ENCODE results near the gene CWC15. TPM values are rescaled to one million over a fixed set of nuclear protein-coding genes. Genes with fewer than 3 reads are reported as not detected.
A peak's percentile ranks its signal among the peaks of the same experiment; 100 is the strongest.

CWC15 gene
- total and polyA plus RNA-seq, 2 of the 13 experiments (the other 11 are each of a cell fraction or from before 2014, with no cell fraction given): 27.6 to 61.2 TPM

DNA sequence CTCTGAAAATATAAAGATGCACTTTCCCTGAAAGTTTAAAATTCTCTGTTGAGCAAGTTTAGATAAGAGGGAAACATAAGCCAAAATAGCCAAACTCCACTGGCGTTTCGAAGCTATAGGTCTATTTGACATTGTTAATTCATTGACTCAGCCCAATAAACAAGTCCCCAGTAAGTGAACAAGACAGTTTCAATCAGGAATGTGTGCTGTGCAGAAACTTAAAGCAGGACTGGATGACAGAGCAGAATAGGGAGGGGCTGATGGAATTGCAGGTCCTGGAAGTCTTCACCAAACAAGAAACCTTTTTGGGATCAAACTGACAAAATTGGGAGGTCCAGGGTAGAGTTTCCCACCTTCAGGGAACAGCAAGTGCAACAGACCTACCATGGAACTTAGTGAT, 42.8 kb upstream of the CWC15 start (continued):
- TF ChIP-seq HES4 (CRISPR knock-in tag; IDR thresholded peaks at IDR 0.05; ENCODE audit: borderline replicate concordance): no peak

DNA sequence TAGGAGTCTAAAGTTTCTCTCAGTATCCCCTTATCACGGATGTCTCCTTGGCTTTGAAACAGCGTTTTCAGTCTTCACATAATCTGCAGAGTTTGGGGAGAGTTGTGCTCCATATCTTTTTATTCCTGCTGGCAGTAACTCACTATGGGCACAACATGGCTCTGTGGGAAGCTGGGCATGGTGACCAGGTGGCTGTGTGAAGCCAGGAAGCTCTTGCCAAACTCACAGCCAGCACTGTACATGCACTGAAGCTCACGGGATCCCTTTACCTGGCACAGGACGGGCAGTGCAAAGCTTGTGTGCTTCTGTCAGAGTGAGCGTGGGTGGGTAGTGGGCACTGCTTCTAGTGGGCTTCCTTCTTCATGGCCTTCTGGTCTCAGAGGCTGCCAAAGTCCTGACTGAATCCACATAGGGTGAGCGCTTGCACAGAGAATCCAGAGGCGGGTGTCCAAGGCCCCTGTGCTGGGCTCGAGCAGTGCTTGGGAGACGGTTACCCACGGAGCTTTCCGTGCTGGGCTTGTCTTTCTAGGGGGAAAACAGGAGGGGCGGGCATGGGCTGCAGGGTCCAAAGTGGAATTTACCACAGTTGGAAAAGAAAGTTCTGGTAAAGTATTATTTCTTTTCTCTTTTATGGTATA, 40.9 kb upstream of the CWC15 start:
- no peaks in the 10 kb centered on the region for H4K20me1 ChIP-seq (ENCODE audit: insufficient read depth, low read length)
- no peaks in the 10 kb centered on the region for H3K4me1 ChIP-seq (ENCODE audit: insufficient read depth, low read length)
- no peak overlapping the region for H3K27ac ChIP-seq (ENCODE audit: extremely low read length, insufficient read depth, low read length)
- in situ Hi-C loops (cut with HindIII; ENCODE audit: extremely low pct_ligation_motif_present, low pct_unique_long_range_greater_than_20kb) (no loop called here), intact Hi-C loops (cut with micrococcal nuclease; ENCODE audit: unreplicated experiment) (no loop called here)
- H3K36me3 ChIP-seq (replicated peaks in 1 of 2; ENCODE audit: control insufficient read depth in 1 of 2, insufficient read depth in 2 of 2, low read length in 2 of 2): no peaks in the 10 kb centered on the region
- peak; percentile 59; the same call in 2 of the 3 replicates for ATAC-seq
- peaks cover 3 to 11% of the 10 kb centered on the region in 2 experiments; a peak in 2 of 5 replicates for H3K27me3 ChIP-seq (ENCODE audit: control insufficient read depth in 1 of 2, insufficient read depth in 2 of 2, low read length in 2 of 2)
- no peak for DNase-seq (ENCODE audit: low spot score)
- no peak overlapping the region for H2AFZ ChIP-seq (ENCODE audit: low read length)
- no peak overlapping the region for H3K4me2 ChIP-seq (ENCODE audit: low read depth, low read length)
- H3K9ac ChIP-seq (ENCODE audit: insufficient read depth, low read depth, low read length): no peak overlapping the region
- TF ChIP-seq HIVEP1 (CRISPR knock-in tag; IDR thresholded peaks at IDR 0.05) (no peak), KDM3A (CRISPR knock-in tag; IDR thresholded peaks at IDR 0.05; ENCODE audit: low read depth) (no peak), MTF1 (CRISPR knock-in tag; IDR thresholded peaks at IDR 0.05) (no peak), TBP (CRISPR knock-in tag; IDR thresholded peaks at IDR 0.05) (no peak), HDAC1 (CRISPR knock-in tag; IDR thresholded peaks at IDR 0.05) (no peak), KMT2B (CRISPR knock-in tag; IDR thresholded peaks at IDR 0.05) (no peak), PAF1 (CRISPR knock-in tag; IDR thresholded peaks at IDR 0.05) (no peak), FOXC1 (CRISPR knock-in tag; IDR thresholded peaks at IDR 0.05; ENCODE audit: borderline replicate concordance) (no peak), NFIB (CRISPR knock-in tag; IDR thresholded peaks at IDR 0.05; ENCODE audit: borderline replicate concordance) (no peak), THAP8 (CRISPR knock-in tag; IDR thresholded peaks at IDR 0.05; ENCODE audit: borderline replicate concordance) (no peak), ZNF766 (CRISPR knock-in tag; IDR thresholded peaks at IDR 0.05; ENCODE audit: borderline replicate concordance) (no peak), ZNF569 (CRISPR knock-in tag; IDR thresholded peaks at IDR 0.05; ENCODE audit: borderline replicate concordance) (no peak), SKIL (CRISPR knock-in tag; IDR thresholded peaks at IDR 0.05; ENCODE audit: borderline replicate concordance) (no peak)
- H3K9me3 ChIP-seq (ENCODE audit: low read length): no peaks in the 10 kb centered on the region
- ChIA-PET POLR2A (no interaction called here), CTCF (ENCODE audit: low intra/inter-chr PET ratio, low total read pairs) (no interaction called here)
- no peak overlapping the region for H3K4me3 ChIP-seq (replicated peaks in 1 of 3; ENCODE audit: insufficient read depth in 1 of 3, low read depth in 2 of 3, low read length in 3 of 3)
- H3K79me2 ChIP-seq (ENCODE audit: insufficient read depth, low read length): no peaks in the 10 kb centered on the region
- BruUV-seq (replicated peaks): no TSS peak
- no peak for FAIRE-seq
- 23% methylated on average over 6 of the region's 12 CpGs for WGBS (ENCODE audit: low lambda C conversion rate)
